ENCODE data around the gene GLCCI1.

GLCCI1 gene

DNA sequence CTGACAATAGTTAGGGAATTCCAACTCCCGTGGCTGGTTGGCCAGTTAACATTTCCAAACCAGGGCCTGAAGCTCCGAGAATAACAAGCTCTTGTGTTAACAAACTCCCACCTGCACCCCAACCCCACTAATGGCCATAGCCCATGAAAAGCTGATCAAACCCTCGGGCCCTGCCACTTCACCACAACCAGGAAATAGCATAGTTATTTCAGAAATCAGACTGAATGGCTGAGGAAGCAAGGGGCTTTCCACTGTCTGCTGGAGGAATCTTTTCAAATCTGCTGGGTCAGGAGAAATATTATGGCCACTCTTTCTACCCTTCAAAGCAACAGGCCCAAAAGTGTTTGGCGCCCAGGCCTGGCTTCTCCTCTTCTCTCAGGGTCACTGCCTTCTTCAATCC lies 145.6 kb downstream of the GLCCI1 start:
- TF ChIP-seq, protein P1, sequence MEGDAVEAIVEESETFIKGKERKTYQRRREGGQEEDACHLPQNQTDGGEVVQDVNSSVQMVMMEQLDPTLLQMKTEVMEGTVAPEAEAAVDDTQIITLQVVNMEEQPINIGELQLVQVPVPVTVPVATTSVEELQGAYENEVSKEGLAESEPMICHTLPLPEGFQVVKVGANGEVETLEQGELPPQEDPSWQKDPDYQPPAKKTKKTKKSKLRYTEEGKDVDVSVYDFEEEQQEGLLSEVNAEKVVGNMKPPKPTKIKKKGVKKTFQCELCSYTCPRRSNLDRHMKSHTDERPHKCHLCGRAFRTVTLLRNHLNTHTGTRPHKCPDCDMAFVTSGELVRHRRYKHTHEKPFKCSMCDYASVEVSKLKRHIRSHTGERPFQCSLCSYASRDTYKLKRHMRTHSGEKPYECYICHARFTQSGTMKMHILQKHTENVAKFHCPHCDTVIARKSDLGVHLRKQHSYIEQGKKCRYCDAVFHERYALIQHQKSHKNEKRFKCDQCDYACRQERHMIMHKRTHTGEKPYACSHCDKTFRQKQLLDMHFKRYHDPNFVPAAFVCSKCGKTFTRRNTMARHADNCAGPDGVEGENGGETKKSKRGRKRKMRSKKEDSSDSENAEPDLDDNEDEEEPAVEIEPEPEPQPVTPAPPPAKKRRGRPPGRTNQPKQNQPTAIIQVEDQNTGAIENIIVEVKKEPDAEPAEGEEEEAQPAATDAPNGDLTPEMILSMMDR (IDR thresholded peaks at IDR 0.05; ENCODE audit: low read depth, low read length) = no peak
- TF ChIP-seq EZH2phosphoT487 (IDR thresholded peaks at IDR 0.05; ENCODE audit: low read depth) = no peak
- Histone ChIP-seq H4K20me1 (ENCODE audit: insufficient read depth, low read length) (no peaks in the 10 kb centered on the region), H3K9me3 (ENCODE audit: insufficient read depth, low read length) (no peaks in the 10 kb centered on the region), H3K79me2 (ENCODE audit: low read length) (no peaks in the 10 kb centered on the region), H3K4me3 (ENCODE audit: low read length) (no peak overlapping the region), H3K27me3 (ENCODE audit: low read depth, low read length) (no peaks in the 10 kb centered on the region), H3K27ac (ENCODE audit: low read length) (no peak overlapping the region), H3K9ac (ENCODE audit: low read length) (no peak overlapping the region), H2AFZ (ENCODE audit: low read depth, low read length) (no peak overlapping the region), H3K36me3 (replicated peaks; ENCODE audit: low read depth, low read length) (peaks cover 7% of the 10 kb centered on the region), H3K4me1 (ENCODE audit: low read length) (peaks cover 16% of the 10 kb centered on the region), H3K4me2 (ENCODE audit: low read length) (no peak overlapping the region; the same call in 1 of the 2 replicates)

DNA sequence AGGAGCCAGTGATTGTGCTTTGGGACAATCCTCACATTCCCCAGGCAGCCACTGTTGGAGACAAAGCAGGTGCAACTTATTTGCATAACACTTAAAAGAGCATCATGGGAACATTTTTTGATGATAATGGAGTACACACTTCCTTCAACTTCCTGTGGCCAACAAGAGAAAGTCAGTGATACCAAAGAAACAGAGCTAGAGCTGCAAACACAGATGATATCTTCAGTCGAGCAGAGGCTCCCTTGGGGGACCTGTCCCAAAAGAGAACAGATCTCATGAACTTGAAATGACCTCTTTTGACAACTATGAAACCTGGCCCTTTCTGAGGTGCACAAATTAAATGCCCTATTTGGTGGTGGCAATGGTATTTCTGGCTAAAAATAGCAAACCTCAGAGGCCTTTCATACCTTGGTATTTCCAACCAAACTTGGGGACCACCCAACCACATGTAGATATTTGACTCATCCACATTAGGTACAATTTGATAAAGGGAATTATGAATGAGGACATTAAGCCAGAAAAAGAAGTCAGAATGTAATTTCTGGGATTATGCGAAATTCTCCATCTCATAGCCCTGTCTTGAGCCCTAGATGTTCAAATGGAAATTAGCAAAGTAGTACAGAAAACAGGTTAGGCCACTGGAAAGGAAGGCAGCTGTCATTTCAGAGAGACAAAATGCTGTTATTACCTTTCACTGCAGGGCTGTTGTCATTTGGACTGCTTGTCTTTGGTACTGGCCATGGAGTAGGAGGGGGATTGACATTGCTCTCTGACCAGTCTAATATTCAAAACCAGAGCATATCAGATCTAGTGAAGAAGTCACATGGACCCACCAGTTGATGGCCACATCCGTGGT lies 147.2 kb downstream of the GLCCI1 start:
- Histone ChIP-seq H3K9ac (ENCODE audit: low read length) (no peak overlapping the region), H4K20me1 (ENCODE audit: insufficient read depth, low read length) (no peaks in the 10 kb centered on the region), H3K4me1 (ENCODE audit: low read length) (peaks cover 16% of the 10 kb centered on the region), H3K27me3 (ENCODE audit: low read depth, low read length) (no peaks in the 10 kb centered on the region), H2AFZ (ENCODE audit: low read depth, low read length) (no peak overlapping the region), H3K9me3 (ENCODE audit: insufficient read depth, low read length) (no peaks in the 10 kb centered on the region), H3K36me3 (replicated peaks; ENCODE audit: low read depth, low read length) (peaks cover 7% of the 10 kb centered on the region), H3K27ac (ENCODE audit: low read length) (no peak overlapping the region), H3K4me2 (ENCODE audit: low read length) (no peak overlapping the region), H3K4me3 (ENCODE audit: low read length) (no peak overlapping the region), H3K79me2 (ENCODE audit: low read length) (no peaks in the 10 kb centered on the region)
- no peak for TF ChIP-seq EZH2phosphoT487 (IDR thresholded peaks at IDR 0.05; ENCODE audit: low read depth)
- TF ChIP-seq, protein P1 (IDR thresholded peaks at IDR 0.05; ENCODE audit: low read depth, low read length) = no peak

DNA sequence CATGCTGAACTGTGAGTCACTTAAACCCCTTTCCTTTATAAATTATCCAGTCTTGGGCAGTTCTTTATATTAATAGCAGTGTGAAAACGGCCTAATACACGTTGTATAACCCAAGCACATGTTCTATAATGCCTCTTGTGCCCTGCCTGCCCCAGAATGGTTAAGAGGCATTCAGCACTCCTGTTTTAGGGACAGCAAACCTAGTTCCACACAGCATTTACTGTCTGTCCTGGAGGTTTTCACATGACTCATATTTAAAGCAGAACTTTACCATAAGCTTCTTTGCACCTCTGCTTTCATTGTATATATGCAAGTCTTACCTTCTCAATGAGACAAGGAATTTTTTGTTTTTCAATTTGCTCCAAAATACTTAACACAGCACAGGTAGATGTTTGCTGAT lies 148.6 kb downstream of the GLCCI1 start:
- no peak overlapping the region for H3K9ac ChIP-seq (ENCODE audit: low read length)
- H3K9me3 ChIP-seq (ENCODE audit: insufficient read depth, low read length) = no peaks in the 10 kb centered on the region
- no peak overlapping the region for H3K4me2 ChIP-seq (ENCODE audit: low read length)
- no peak overlapping the region for H2AFZ ChIP-seq (ENCODE audit: low read depth, low read length)
- no peaks in the 10 kb centered on the region for H3K79me2 ChIP-seq (ENCODE audit: low read length)
- peaks cover 16% of the 10 kb centered on the region for H3K4me1 ChIP-seq (ENCODE audit: low read length)
- no peak overlapping the region for H3K4me3 ChIP-seq (ENCODE audit: low read length)
- TF ChIP-seq, protein P1 (IDR thresholded peaks at IDR 0.05; ENCODE audit: low read depth, low read length) = no peak
- TF ChIP-seq EZH2phosphoT487 (IDR thresholded peaks at IDR 0.05; ENCODE audit: low read depth) = no peak
- H3K27ac ChIP-seq (ENCODE audit: low read length) = no peak overlapping the region
- no peaks in the 10 kb centered on the region for H3K27me3 ChIP-seq (ENCODE audit: low read depth, low read length)
- peaks cover 7% of the 10 kb centered on the region for H3K36me3 ChIP-seq (replicated peaks; ENCODE audit: low read depth, low read length)
- no peaks in the 10 kb centered on the region for H4K20me1 ChIP-seq (ENCODE audit: insufficient read depth, low read length)

DNA sequence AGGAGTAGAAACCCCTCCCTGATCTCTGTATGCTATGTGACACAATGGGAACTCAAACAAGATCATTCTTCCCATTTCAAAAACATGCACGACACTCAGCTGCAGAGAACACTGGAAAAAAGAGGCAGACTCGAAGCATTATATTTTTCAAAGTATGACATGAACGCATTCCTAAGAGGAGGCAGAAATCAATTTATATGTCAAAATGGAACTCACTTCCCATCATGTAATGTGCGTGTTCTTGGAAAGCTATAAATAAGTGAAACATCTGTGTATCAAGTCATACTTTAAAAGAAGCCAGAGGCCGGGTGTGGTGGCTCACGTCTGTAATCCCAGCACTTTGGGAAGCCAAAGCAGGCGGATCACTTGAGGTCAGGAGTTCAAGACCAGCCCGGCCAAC lies 150.7 kb downstream of the GLCCI1 start:
- Histone ChIP-seq H4K20me1 (ENCODE audit: insufficient read depth, low read length) (no peaks in the 10 kb centered on the region), H3K9ac (ENCODE audit: low read length) (no peak overlapping the region), H3K79me2 (ENCODE audit: low read length) (no peaks in the 10 kb centered on the region), H3K27ac (ENCODE audit: low read length) (no peak overlapping the region), H3K4me2 (ENCODE audit: low read length) (no peak overlapping the region), H3K4me3 (ENCODE audit: low read length) (no peak overlapping the region), H3K4me1 (ENCODE audit: low read length) (peaks cover 11% of the 10 kb centered on the region), H3K27me3 (ENCODE audit: low read depth, low read length) (no peaks in the 10 kb centered on the region), H3K36me3 (replicated peaks; ENCODE audit: low read depth, low read length) (peaks cover 7% of the 10 kb centered on the region), H2AFZ (ENCODE audit: low read depth, low read length) (no peak overlapping the region), H3K9me3 (ENCODE audit: insufficient read depth, low read length) (no peaks in the 10 kb centered on the region)
- TF ChIP-seq, protein P1 (IDR thresholded peaks at IDR 0.05; ENCODE audit: low read depth, low read length) = no peak
- TF ChIP-seq EZH2phosphoT487 (IDR thresholded peaks at IDR 0.05; ENCODE audit: low read depth) = no peak
